BLaER1 (cell line): ENCODE data around the gene VIPR2.
A peak's percentile ranks its signal among the peaks of the same experiment; 100 is the strongest.

Experiments
- H3K27ac ChIP-seq: shearing (Covaris generic); formaldehyde crosslinking; 2 replicates; pipeline ENCODE4 v1.8.1; 2022
- H3K27me3 ChIP-seq: shearing (Covaris generic); formaldehyde crosslinking; 2 replicates; pipeline ENCODE4 v1.8.1; 2022
- H3K36me3 ChIP-seq: shearing (Covaris generic); formaldehyde crosslinking; 2 replicates; pipeline ENCODE4 v1.8.1; 2022
- H3K4me1 ChIP-seq: shearing (Covaris generic); formaldehyde crosslinking; 2 replicates; pipeline ENCODE4 v1.8.1; 2022
- H3K4me2 ChIP-seq: shearing (Covaris generic); formaldehyde crosslinking; 2 replicates; pipeline ENCODE4 v1.8.1; 2022
- H3K4me3 ChIP-seq: shearing (Covaris generic); formaldehyde crosslinking; 2 replicates; pipeline ENCODE4 v1.8.1; 2022
- H3K9ac ChIP-seq: shearing (Covaris generic); formaldehyde crosslinking; 2 replicates; pipeline ENCODE4 v1.8.1; 2022
- H3K9me3 ChIP-seq: shearing (Covaris generic); formaldehyde crosslinking; 2 replicates; pipeline ENCODE4 v1.8.1; 2022
- H4K20me1 ChIP-seq: shearing (Covaris generic); formaldehyde crosslinking; 2 replicates; pipeline ENCODE4 v1.8.1; 2022
- Cebpa-rat ChIP-seq: shearing (Covaris generic); IDR thresholded peaks from 2 replicates; pipeline ENCODE4 v1.8.1; 2022

VIPR2 gene

DNA sequence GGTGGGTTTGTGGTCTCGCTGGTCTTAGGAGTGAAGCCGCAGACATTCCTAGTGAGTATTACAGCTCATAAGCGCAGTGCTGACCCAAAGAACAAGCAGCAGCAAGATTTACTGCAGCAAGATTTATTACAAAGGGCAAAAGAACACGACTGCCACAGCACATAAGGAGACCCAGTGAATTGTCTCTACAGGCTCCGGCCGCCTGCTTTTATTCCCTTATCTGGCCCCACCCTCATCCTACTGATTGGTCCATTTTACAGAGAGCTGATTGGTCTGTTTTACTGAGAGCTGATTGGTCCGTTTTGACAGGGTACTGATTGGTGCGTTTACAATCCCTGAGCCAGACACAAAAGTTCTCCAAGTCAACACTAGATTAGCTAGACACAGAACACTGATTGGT is 82.1 kb downstream of the VIPR2 start:
- no peak for TF ChIP-seq Cebpa-rat
- Histone ChIP-seq H3K9me3 (peaks cover 28% of the 10 kb centered on the region), H3K27me3 (no peaks in the 10 kb centered on the region), H3K27ac (no peak overlapping the region), H3K4me1 (peaks cover 4% of the 10 kb centered on the region), H4K20me1 (no peaks in the 10 kb centered on the region), H3K4me3 (no peak overlapping the region), H3K36me3 (no peaks in the 10 kb centered on the region; the same call in 1 of the 2 replicates), H3K4me2 (no peak overlapping the region), H3K9ac (no peak overlapping the region)

DNA sequence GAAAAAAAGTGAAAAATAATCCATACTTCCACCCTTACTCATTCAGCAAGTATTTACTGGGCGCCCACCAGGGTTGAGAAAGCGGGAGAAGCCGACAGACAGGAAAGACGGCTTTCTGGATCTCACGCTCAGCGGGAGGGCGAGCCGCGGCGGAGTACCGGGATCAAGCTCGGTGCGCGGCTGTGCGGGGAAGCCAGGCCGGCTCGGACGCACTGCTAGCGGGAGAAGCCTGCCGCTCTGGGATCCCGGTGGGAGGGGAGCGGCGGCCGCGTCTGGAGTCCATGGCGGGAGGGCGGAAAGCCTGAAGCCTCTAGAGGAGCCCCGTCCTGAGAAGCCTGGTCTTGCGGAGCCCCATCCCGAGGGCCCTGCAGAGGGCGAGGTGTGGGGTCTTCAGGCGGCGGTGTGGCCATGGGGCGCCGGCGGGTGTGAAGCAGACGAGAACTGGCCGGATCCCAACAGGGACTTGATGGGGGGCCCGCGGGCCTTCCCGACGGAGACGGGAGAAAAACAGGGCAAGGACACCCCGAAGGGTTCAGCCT is 82.9 kb downstream of the VIPR2 start:
- no peaks in the 10 kb centered on the region for H3K4me1 ChIP-seq
- no peak overlapping the region for H3K4me3 ChIP-seq
- no peaks in the 10 kb centered on the region for H3K27me3 ChIP-seq
- no peak for TF ChIP-seq Cebpa-rat
- no peaks in the 10 kb centered on the region for H4K20me1 ChIP-seq
- no peak overlapping the region for H3K4me2 ChIP-seq
- H3K36me3 ChIP-seq, result no peaks in the 10 kb centered on the region; the same call in 1 of the 2 replicates
- H3K9me3 ChIP-seq, result peaks cover 28% of the 10 kb centered on the region
- no peak overlapping the region for H3K27ac ChIP-seq
- no peak overlapping the region for H3K9ac ChIP-seq

GRCh38 chr7:159061209-159061608 is 83.5 kb downstream of the VIPR2 start:
- Histone ChIP-seq H4K20me1 (no peaks in the 10 kb centered on the region), H3K27me3 (no peaks in the 10 kb centered on the region), H3K36me3 (no peaks in the 10 kb centered on the region; the same call in 1 of the 2 replicates), H3K9me3 (peaks cover 28% of the 10 kb centered on the region), H3K27ac (no peak overlapping the region), H3K4me1 (no peaks in the 10 kb centered on the region), H3K9ac (no peak overlapping the region), H3K4me3 (no peak overlapping the region), H3K4me2 (no peak overlapping the region)
- TF ChIP-seq Cebpa-rat, result no peak

DNA sequence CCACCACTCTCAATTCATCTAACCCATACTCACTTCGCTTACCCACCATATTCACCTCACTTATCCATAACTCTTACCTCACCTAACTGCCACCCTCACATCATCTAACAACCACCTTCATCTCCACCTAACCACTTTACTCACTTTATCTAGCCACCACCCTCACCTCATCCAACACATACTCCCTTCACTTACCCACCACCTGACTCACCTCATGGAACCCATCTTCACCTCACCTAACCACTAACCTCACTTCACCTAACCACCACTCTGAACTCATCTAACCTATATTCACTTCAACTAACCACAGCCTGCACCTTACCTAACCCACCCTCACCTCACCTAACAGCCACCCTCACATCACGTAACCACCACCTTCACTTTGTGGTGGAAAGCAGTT is 84.2 kb downstream of the VIPR2 start:
- no peak overlapping the region for H3K27ac ChIP-seq
- no peaks in the 10 kb centered on the region; the same call in 1 of the 2 replicates for H3K36me3 ChIP-seq
- H3K4me1 ChIP-seq, result no peaks in the 10 kb centered on the region
- no peaks in the 10 kb centered on the region for H3K27me3 ChIP-seq
- H3K4me2 ChIP-seq, result no peak overlapping the region
- TF ChIP-seq Cebpa-rat, result no peak
- no peak overlapping the region for H3K9ac ChIP-seq
- H3K9me3 ChIP-seq, result peaks cover 28% of the 10 kb centered on the region
- H3K4me3 ChIP-seq, result no peak overlapping the region
- no peaks in the 10 kb centered on the region for H4K20me1 ChIP-seq

DNA sequence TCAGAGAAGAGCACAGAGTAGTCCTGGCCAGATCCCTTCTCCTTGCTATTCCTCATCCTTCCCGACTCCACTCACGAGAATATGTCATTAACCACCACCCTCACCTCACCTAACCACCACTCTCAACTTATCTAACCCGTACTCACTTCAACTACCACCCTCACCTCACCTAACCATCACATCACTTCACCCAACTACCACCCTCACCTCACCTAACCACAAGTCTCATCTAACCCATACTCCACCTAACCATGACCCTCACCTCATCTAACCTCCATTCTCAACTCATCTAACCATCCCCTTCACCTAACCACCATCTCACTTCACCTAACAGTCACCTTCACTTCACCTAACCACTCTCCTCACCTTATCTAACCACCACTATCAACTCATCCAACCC is 85.0 kb downstream of the VIPR2 start:
- Histone ChIP-seq H3K36me3 (no peaks in the 10 kb centered on the region; the same call in 1 of the 2 replicates), H3K4me3 (no peak overlapping the region)

DNA sequence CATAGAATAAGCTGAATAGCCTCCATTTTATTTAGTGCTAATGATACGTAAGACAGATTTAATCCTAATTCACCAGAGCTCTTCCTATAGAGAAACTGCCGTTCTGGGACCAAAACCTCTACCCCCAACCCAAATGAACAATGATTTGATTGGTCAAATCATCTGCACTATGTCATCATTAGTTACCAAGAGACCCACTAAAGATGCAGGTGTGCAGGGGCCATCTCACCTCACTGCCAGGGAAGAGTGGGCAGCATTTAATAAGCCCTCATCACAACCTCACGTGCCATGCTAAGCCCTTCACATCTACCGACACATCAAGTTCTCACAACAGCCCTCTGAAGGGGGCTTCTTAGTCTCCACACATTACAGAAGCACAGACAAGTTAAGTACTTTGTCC is 87.0 kb downstream of the VIPR2 start:
- no peak for TF ChIP-seq Cebpa-rat
- no peaks in the 10 kb centered on the region for H3K4me1 ChIP-seq
- H3K27me3 ChIP-seq, result no peaks in the 10 kb centered on the region
- no peak overlapping the region for H3K27ac ChIP-seq
- no peaks in the 10 kb centered on the region; the same call in 1 of the 2 replicates for H3K36me3 ChIP-seq
- H3K9ac ChIP-seq, result no peak overlapping the region
- no peak overlapping the region for H3K4me2 ChIP-seq
- peaks cover 21% of the 10 kb centered on the region for H3K9me3 ChIP-seq
- no peak overlapping the region for H3K4me3 ChIP-seq
- no peaks in the 10 kb centered on the region for H4K20me1 ChIP-seq

More for the DNA sequence above, 85.0 kb downstream of the VIPR2 start:
- H3K4me1 ChIP-seq, result no peaks in the 10 kb centered on the region
- no peak overlapping the region for H3K9ac ChIP-seq
- no peak for TF ChIP-seq Cebpa-rat
- H3K27ac ChIP-seq, result no peak overlapping the region
- peaks cover 28% of the 10 kb centered on the region for H3K9me3 ChIP-seq
- no peaks in the 10 kb centered on the region for H3K27me3 ChIP-seq
- no peaks in the 10 kb centered on the region for H4K20me1 ChIP-seq
- no peak overlapping the region for H3K4me2 ChIP-seq

- Histone ChIP-seq H3K36me3 (no peaks in the 10 kb centered on the region), H3K27me3 (no peaks in the 10 kb centered on the region), H3K9me3 (peaks cover 17% of the 10 kb centered on the region), H3K4me2 (no peak overlapping the region), H3K27ac (no peak overlapping the region), H3K4me1 (no peaks in the 10 kb centered on the region), H3K9ac (no peak overlapping the region), H3K4me3 (no peak overlapping the region), H4K20me1 (no peaks in the 10 kb centered on the region)
- no peak for TF ChIP-seq Cebpa-rat
Observed at GRCh38 chr7:159056737-159057136, 87.9 kb downstream of the VIPR2 start.

GRCh38 chr7:159051916-159052315 is 92.8 kb downstream of the VIPR2 start:
- no peak overlapping the region for H3K9ac ChIP-seq
- no peak overlapping the region for H3K4me3 ChIP-seq
- H4K20me1 ChIP-seq, result no peaks in the 10 kb centered on the region
- no peaks in the 10 kb centered on the region for H3K36me3 ChIP-seq
- no peak overlapping the region for H3K27ac ChIP-seq
- H3K9me3 ChIP-seq, result peaks cover 5% of the 10 kb centered on the region; the same call in 1 of the 2 replicates
- no peak for TF ChIP-seq Cebpa-rat
- H3K4me2 ChIP-seq, result no peak overlapping the region
- peaks cover 35% of the 10 kb centered on the region for H3K4me1 ChIP-seq
- peaks cover 16% of the 10 kb centered on the region for H3K27me3 ChIP-seq

DNA sequence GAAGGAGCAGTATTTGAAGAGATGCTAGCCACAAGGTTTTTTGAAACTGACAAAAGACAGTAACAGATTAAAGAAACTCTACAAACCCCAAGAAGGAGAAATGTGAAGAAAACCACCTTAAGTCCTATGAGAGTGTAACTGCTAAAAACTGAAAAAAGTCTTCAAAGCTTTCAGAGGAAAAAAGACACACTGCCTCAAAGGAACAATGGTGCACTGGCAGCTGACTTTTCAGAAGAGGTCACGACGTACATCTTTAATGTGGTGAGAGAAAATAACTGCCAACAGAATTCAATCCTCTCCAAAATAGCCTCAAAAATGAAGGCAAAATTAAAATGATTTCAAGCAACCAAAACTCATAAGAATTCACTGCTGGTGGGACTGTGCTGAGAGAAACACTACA is 94.0 kb downstream of the VIPR2 start:
- no peak for TF ChIP-seq Cebpa-rat
- Histone ChIP-seq H3K27ac (peak overlapping the region; percentile 21), H3K4me1 (peaks cover 35% of the 10 kb centered on the region), H4K20me1 (no peaks in the 10 kb centered on the region), H3K4me2 (peak overlapping the region; percentile 65), H3K9ac (no peak overlapping the region), H3K27me3 (peaks cover 16% of the 10 kb centered on the region), H3K4me3 (no peak overlapping the region), H3K9me3 (peaks cover 5% of the 10 kb centered on the region; the same call in 1 of the 2 replicates), H3K36me3 (no peaks in the 10 kb centered on the region)

GRCh38 chr7:159049266-159050025 is 95.2 kb downstream of the VIPR2 start:
- Histone ChIP-seq H3K4me3 (peak overlapping the region; percentile 10; the same call in 1 of the 2 replicates), H3K9ac (peak overlapping the region; percentile 42), H3K27ac (peak overlapping the region; percentile 71), H3K36me3 (no peaks in the 10 kb centered on the region), H3K27me3 (peaks cover 16% of the 10 kb centered on the region), H4K20me1 (no peaks in the 10 kb centered on the region), H3K9me3 (peaks cover 5% of the 10 kb centered on the region; the same call in 1 of the 2 replicates), H3K4me1 (peaks cover 35% of the 10 kb centered on the region), H3K4me2 (peak overlapping the region; percentile 65)
- no peak for TF ChIP-seq Cebpa-rat
